PC-9 (cell line): ENCODE results near the gene VASP.

ENCODE experiments used
- EZH2 ChIP-seq: fragments of 200-600 bp; sonication (generic); IDR thresholded peaks from 2 replicates; pipeline ENCODE4 v1.8.0; 2017; ENCODE audit warnings: antibody characterized with exemption, low read depth
- TF ChIP-seq, protein P1 (sequence below): fragments of 200-600 bp; sonication (generic); conservative IDR thresholded peaks from 2 replicates; pipeline ENCODE4 v1.6.1; 2017; ENCODE audit warnings: mixed run types, antibody characterized with exemption, mild to moderate bottlenecking, moderate library complexity

GRCh38 chr19:45467456-45468158 lies 39.7 kb upstream of the VASP start, which contains the start of gene FOSB:
- TF ChIP-seq, protein P1, sequence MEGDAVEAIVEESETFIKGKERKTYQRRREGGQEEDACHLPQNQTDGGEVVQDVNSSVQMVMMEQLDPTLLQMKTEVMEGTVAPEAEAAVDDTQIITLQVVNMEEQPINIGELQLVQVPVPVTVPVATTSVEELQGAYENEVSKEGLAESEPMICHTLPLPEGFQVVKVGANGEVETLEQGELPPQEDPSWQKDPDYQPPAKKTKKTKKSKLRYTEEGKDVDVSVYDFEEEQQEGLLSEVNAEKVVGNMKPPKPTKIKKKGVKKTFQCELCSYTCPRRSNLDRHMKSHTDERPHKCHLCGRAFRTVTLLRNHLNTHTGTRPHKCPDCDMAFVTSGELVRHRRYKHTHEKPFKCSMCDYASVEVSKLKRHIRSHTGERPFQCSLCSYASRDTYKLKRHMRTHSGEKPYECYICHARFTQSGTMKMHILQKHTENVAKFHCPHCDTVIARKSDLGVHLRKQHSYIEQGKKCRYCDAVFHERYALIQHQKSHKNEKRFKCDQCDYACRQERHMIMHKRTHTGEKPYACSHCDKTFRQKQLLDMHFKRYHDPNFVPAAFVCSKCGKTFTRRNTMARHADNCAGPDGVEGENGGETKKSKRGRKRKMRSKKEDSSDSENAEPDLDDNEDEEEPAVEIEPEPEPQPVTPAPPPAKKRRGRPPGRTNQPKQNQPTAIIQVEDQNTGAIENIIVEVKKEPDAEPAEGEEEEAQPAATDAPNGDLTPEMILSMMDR = no peak
- no peak for TF ChIP-seq EZH2
